Gastrocnemius medialis (tissue), 4 donors: Measurements from ENCODE around the gene HRK. TPM values are rescaled to one million over a fixed set of nuclear protein-coding genes. Genes with fewer than 3 reads are reported as not detected.

Source experiments
- ATAC-seq, 2 donors: fragments of 150-250 bp; one replicate each; pipeline ENCODE4 v1.9.1; 2016
- DNase-seq, 2 donors: peaks; one replicate each; pipeline ENCODE4 v3.0.0-alpha.2; 2019
- H3K27ac ChIP-seq, 4 donors: fragments of 200-600 bp; sonication (generic); 1 replicate in 1 of 4; 2 replicates in 3 of 4; pipeline ENCODE4 v1.5.1; 2016 to 2018; ENCODE audit warnings: mild to moderate bottlenecking in 2 of 4, moderate library complexity in 1 of 4
- H3K27me3 ChIP-seq, 3 donors: fragments of 200-600 bp; sonication (generic) in 2 of 3; 1 replicate in 1 of 3; 2 replicates in 2 of 3; pipeline versions ENCODE4 v1.5.1 to v1.6.0; 2016 to 2019; ENCODE audit warnings: mild to moderate bottlenecking in 1 of 3, moderate library complexity in 1 of 3
- H3K36me3 ChIP-seq, 2 donors: fragments of 200-600 bp; sonication (generic) in 1 of 2; one replicate each; pipeline ENCODE4 v1.5.1; 2017 to 2018
- H3K4me1 ChIP-seq, 2 donors: fragments of 200-600 bp; sonication (generic) in 1 of 2; one replicate each; pipeline ENCODE4 v1.5.1; 2016 to 2017; ENCODE audit warnings: mild to moderate bottlenecking in 2 of 2
- H3K4me3 ChIP-seq, 4 donors: fragments of 200-600 bp; sonication (generic) in 3 of 4; 1 replicate in 1 of 4; 2 replicates in 3 of 4; pipeline ENCODE4 v1.5.1; 2016 to 2019; ENCODE audit warnings: mild to moderate bottlenecking in 2 of 4
- H3K9me3 ChIP-seq, 3 donors: fragments of 200-600 bp; sonication (generic) in 2 of 3; 1 replicate in 1 of 3; 2 replicates in 2 of 3; pipeline ENCODE4 v1.5.1; 2016 to 2019
- POLR2A ChIP-seq, 2 donors: fragments of 450-650 bp; IDR thresholded peaks; one replicate each; pipeline ENCODE4 v1.6.1; 2017; ENCODE audit warnings: antibody characterized with exemption in 2 of 2, mild to moderate bottlenecking in 2 of 2, moderate library complexity in 2 of 2
- in situ Hi-C, 4 donors: fragments of 200-750 bp; cut with MboI; loops; one replicate each; pipeline versions ENCODE4 v1.15.0 to v1.8.0; 2017; ENCODE audit warnings: low sequenced_read_pairs in 4 of 4
- intact Hi-C: fragments of 100-400 bp; cut with DNase I; formaldehyde crosslinking; loops from one replicate; pipeline ENCODE4 v1.15.1; 2023; ENCODE audit warnings: low total_unique reads
- total RNA-seq, 4 donors: library from RNA; depleted of rRNA; stranded (reverse); fragments of >200 nt; gene quantifications; one replicate each; pipeline versions ENCODE4 v1.1.0 to v1.2.3, GENCODE V29; 2016
- TF ChIP-seq, protein P1 (sequence below), 5 experiments: fragments of 450-650 bp in 3 of 5; fragments of 200-600 bp in 2 of 5; sonication (generic) in 2 of 5; IDR thresholded peaks in 4 of 5; conservative IDR thresholded peaks in 1 of 5; 1 replicate in 4 of 5; 2 replicates in 1 of 5; pipeline ENCODE4 v1.5.1; 2016 to 2019; ENCODE audit warnings: antibody characterized with exemption in 5 of 5, mild to moderate bottlenecking in 3 of 5, moderate library complexity in 3 of 5

The HRK gene
- total RNA-seq, 4 donors from 2014 or later: not detected

- H3K4me3 ChIP-seq: no peak overlapping the region
- no peak for ATAC-seq
- H3K36me3 ChIP-seq: no peaks in the 10 kb centered on the region
- H3K27ac ChIP-seq: no peak overlapping the region
- no peaks in the 10 kb centered on the region for H3K4me1 ChIP-seq
- no peak for DNase-seq
- in situ Hi-C loops (no loop called here), intact Hi-C loops (no loop called here)
- H3K27me3 ChIP-seq: peaks cover 0 to 6% (median 3%) of the 10 kb centered on the region in 3 donors
- H3K9me3 ChIP-seq: no peaks in the 10 kb centered on the region
- TF ChIP-seq POLR2A (IDR thresholded peaks at IDR 0.05): no peak
- TF ChIP-seq, protein P1, sequence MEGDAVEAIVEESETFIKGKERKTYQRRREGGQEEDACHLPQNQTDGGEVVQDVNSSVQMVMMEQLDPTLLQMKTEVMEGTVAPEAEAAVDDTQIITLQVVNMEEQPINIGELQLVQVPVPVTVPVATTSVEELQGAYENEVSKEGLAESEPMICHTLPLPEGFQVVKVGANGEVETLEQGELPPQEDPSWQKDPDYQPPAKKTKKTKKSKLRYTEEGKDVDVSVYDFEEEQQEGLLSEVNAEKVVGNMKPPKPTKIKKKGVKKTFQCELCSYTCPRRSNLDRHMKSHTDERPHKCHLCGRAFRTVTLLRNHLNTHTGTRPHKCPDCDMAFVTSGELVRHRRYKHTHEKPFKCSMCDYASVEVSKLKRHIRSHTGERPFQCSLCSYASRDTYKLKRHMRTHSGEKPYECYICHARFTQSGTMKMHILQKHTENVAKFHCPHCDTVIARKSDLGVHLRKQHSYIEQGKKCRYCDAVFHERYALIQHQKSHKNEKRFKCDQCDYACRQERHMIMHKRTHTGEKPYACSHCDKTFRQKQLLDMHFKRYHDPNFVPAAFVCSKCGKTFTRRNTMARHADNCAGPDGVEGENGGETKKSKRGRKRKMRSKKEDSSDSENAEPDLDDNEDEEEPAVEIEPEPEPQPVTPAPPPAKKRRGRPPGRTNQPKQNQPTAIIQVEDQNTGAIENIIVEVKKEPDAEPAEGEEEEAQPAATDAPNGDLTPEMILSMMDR (IDR thresholded peaks at IDR 0.05 in 4 of 5, conservative IDR thresholded peaks at IDR 0.05 in 1 of 5): no peak
Measured at GRCh38 chr12:116906285-116906684, 25.0 kb upstream of the HRK start.

DNA sequence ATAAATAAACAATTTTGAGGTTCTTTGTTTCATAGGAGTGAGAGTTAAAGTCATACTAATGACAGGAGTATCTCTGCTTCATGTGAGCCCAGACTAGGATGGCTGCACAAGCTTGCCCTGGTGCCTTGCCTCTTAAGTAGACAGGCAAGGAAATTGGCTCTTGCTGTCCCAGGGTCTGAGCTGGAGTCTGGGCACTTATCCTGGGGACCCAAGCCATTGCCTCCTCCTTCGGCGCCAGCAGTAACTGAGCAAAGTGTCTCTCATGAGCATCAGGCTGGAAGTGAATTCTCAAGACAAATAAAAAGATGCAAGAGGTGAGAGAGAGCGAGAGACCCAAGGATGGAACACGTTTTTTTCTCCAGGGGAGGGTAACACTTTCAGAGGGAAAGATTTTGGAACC lies 22.6 kb upstream of the HRK start:
- H3K4me1 ChIP-seq: no peaks in the 10 kb centered on the region
- intact Hi-C loops (no loop called here), in situ Hi-C loops (no loop called here)
- DNase-seq: no peak
- H3K4me3 ChIP-seq: no peak overlapping the region
- no peaks in the 10 kb centered on the region for H3K36me3 ChIP-seq
- ATAC-seq: no peak
- H3K9me3 ChIP-seq: no peaks in the 10 kb centered on the region
- peaks cover 8 to 12% (median 11%) of the 10 kb centered on the region in 3 donors for H3K27me3 ChIP-seq
- TF ChIP-seq, protein P1 (IDR thresholded peaks at IDR 0.05 in 4 of 5, conservative IDR thresholded peaks at IDR 0.05 in 1 of 5): no peak
- no peak for TF ChIP-seq POLR2A (IDR thresholded peaks at IDR 0.05)
- H3K27ac ChIP-seq: no peak overlapping the region

DNA sequence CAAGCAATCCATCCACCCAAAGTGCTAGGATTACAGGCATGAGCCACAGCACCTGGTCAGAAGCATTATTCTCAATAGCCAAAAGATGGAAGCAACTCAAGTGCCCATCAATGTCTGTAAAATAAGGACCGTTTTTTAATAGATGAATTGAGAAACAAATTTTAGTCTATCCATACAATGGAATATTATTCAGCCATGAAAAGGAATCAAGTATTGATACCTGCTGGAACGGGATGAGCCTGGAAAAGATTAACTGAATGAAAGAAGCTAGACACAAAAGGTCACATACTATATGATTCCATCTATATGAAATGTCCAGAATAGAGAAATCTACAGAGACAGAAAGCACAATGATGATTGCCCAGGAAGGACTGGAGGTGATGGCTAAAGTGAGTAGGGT lies 20.4 kb upstream of the HRK start:
- intact Hi-C loops: no loop called here
- no peak overlapping the region for H3K27ac ChIP-seq
- ATAC-seq (no peak), DNase-seq (no peak)
- no peaks in the 10 kb centered on the region for H3K9me3 ChIP-seq
- no peaks in the 10 kb centered on the region for H3K4me1 ChIP-seq
- peaks cover 9 to 12% (median 11%) of the 10 kb centered on the region in 3 donors for H3K27me3 ChIP-seq
- H3K4me3 ChIP-seq: no peak overlapping the region
- TF ChIP-seq, protein P1 (IDR thresholded peaks at IDR 0.05 in 4 of 5, conservative IDR thresholded peaks at IDR 0.05 in 1 of 5): no peak
- no peak for TF ChIP-seq POLR2A (IDR thresholded peaks at IDR 0.05)
- in situ Hi-C loops: no loop called here
- H3K36me3 ChIP-seq: no peaks in the 10 kb centered on the region

DNA sequence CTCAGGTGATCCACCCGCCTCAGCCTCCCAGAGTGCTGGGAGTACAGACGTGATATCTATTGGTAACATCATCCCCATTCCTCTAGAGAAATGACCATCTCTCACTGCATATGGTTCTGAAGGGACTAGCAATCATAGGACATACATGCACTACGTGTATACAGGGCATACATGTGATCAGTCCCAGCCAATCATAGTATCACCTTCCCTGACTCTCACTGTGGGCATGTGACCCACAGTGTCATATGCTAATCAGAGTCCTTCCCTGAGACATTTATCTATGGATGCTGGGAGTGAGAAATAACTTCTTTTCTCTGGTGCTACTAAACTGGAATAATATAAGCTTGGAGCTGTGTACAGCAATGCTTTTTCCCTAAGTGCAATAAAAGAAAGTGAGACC lies 17.4 kb upstream of the HRK start:
- in situ Hi-C loops (no loop called here), intact Hi-C loops (no loop called here)
- H3K27me3 ChIP-seq: peaks cover 9 to 12% (median 11%) of the 10 kb centered on the region in 3 donors

More for the DNA sequence above, 17.4 kb upstream of the HRK start:
- Histone ChIP-seq H3K36me3 (no peaks in the 10 kb centered on the region), H3K9me3 (no peaks in the 10 kb centered on the region), H3K27ac (no peak overlapping the region), H3K4me1 (no peaks in the 10 kb centered on the region), H3K4me3 (no peak overlapping the region)
- ATAC-seq (no peak), DNase-seq (no peak)
- TF ChIP-seq, protein P1 (IDR thresholded peaks at IDR 0.05 in 4 of 5, conservative IDR thresholded peaks at IDR 0.05 in 1 of 5): no peak
- no peak for TF ChIP-seq POLR2A (IDR thresholded peaks at IDR 0.05)
